Lung (tissue), 12 donors: ENCODE data around the gene FIGNL2. TPM values are rescaled to one million over a fixed set of nuclear protein-coding genes. Genes with fewer than 3 reads are reported as not detected.

Source experiments
- ATAC-seq: fragments of 200-7000 bp; cut with Tn5 transposase; one replicate; pipeline ENCODE4 v1.9.1; 2020; ENCODE audit warnings: moderate number of reproducible peaks; ENCODE audit not compliant: insufficient read depth, low FRiP score
- DNase-seq, 3 donors: peaks; one replicate each; pipeline ENCODE4 v3.0.0-alpha.2; 2013 to 2017
- H3K27ac ChIP-seq, 2 donors: one replicate each; pipeline ENCODE4 v1.5.1; 2013; ENCODE audit warnings: mild to moderate bottlenecking in 2 of 2, moderate library complexity in 2 of 2, control low read depth in 1 of 2, inconsistent platforms in 1 of 2, low read depth in 1 of 2, low read length in 1 of 2
- H3K27me3 ChIP-seq, 3 donors: one replicate each; pipeline ENCODE4 v1.5.1; 2013; ENCODE audit warnings: low read length in 2 of 3; ENCODE audit not compliant: control insufficient read depth in 3 of 3, insufficient read depth in 3 of 3
- H3K36me3 ChIP-seq, 4 donors: one replicate each; pipeline ENCODE4 v1.5.1; 2013; ENCODE audit warnings: low read length in 4 of 4, mild to moderate bottlenecking in 1 of 4, moderate library complexity in 1 of 4; ENCODE audit not compliant: control insufficient read depth in 4 of 4, insufficient read depth in 4 of 4
- H3K4me1 ChIP-seq, 5 donors: one replicate each; pipeline ENCODE4 v1.5.1; 2013; ENCODE audit warnings: low read length in 5 of 5, mild to moderate bottlenecking in 2 of 5, moderate library complexity in 1 of 5; ENCODE audit not compliant: control insufficient read depth in 5 of 5, insufficient read depth in 5 of 5
- H3K4me3 ChIP-seq: one replicate; pipeline ENCODE4 v1.5.1; 2013; ENCODE audit warnings: mild to moderate bottlenecking, control low read depth, moderate library complexity
- H3K9ac ChIP-seq, 2 donors: one replicate each; pipeline ENCODE4 v1.5.1; 2013; ENCODE audit warnings: low read length in 2 of 2, control low read depth in 1 of 2; ENCODE audit not compliant: insufficient read depth in 1 of 2
- H3K9me3 ChIP-seq, 4 donors: one replicate each; pipeline ENCODE4 v1.5.1; 2013; ENCODE audit warnings: low read length in 3 of 4, mild to moderate bottlenecking in 1 of 4, moderate library complexity in 1 of 4; ENCODE audit not compliant: control insufficient read depth in 4 of 4, insufficient read depth in 3 of 4
- CTCF ChIP-seq: IDR thresholded peaks from 2 replicates; pipeline ENCODE4 v1.5.1; 2012; ENCODE audit warnings: mild to moderate bottlenecking; ENCODE audit errors: control extremely low read depth, extremely low read depth
- WGBS, 2 donors: extraction: QIAGEN DNeasy Blood & Tissue Kit; methylation state at CpG; one replicate each; pipeline ENCODE4 v1.1.7; 2013; 5-methylcytosine and 5-hydroxymethylcytosine counted together
- polyA plus RNA-seq, 2 donors: library from polyadenylated mRNA; stranded (reverse); fragments of 200-250 nt; gene quantifications; one replicate each; pipeline ENCODE4 v1.2.1, GENCODE V29; 2013
- total RNA-seq, 2 donors: library from RNA; depleted of rRNA in 1 of 2; stranded (reverse); fragments of >200 nt in 1 of 2; gene quantifications; one replicate each; pipeline ENCODE4 v1.2.1, GENCODE V29; 2014 to 2021
- donor health status: control.
- donor health status: control.
- donor health status: Bipolar disorder and iron deficiency.
- donor health status: healthy.
- donor health status: DM: yes; HTN: yes; CAD: no.

The FIGNL2 gene
- total and polyA plus RNA-seq, 4 donors, result 0.33 to 1.9 (median 0.80) TPM

- 22 to 26% methylated on average over 6 of the region's 6 CpGs for WGBS, 2 donors
- peaks cover 0 to 13% (median 0%) of the 10 kb centered on the region in 5 donors for H3K4me1 ChIP-seq
Measured at GRCh38 chr12:51823875-51824565, 24.5 kb downstream of the FIGNL2 start.

GRCh38 chr12:51822956-51823355, 25.6 kb downstream of the FIGNL2 start:
- ATAC-seq (no peak), DNase-seq (no peak)
- Histone ChIP-seq H3K27ac (no peak overlapping the region), H3K9ac (no peak overlapping the region), H3K9me3 (no peaks in the 10 kb centered on the region), H3K36me3 (peaks cover 0 to 2% (median 0%) of the 10 kb centered on the region in 4 donors), H3K27me3 (no peaks in the 10 kb centered on the region), H3K4me3 (no peak overlapping the region), H3K4me1 (peaks cover 0 to 11% (median 0%) of the 10 kb centered on the region in 5 donors)
- no peak for TF ChIP-seq CTCF
- WGBS, 2 donors, result 92 to 94% methylated on average over 4 of the region's 4 CpGs

More at GRCh38 chr12:51823875-51824565, 24.5 kb downstream of the FIGNL2 start:
- no peaks in the 10 kb centered on the region for H3K9me3 ChIP-seq
- H3K36me3 ChIP-seq, result peaks cover 0 to 2% (median 0%) of the 10 kb centered on the region in 4 donors
- H3K27ac ChIP-seq, result no peak overlapping the region
- ATAC-seq (no peak), DNase-seq (peak in 2 of 3 donors; percentile 75 to 80)
- H3K9ac ChIP-seq, result no peak overlapping the region
- peak; percentile 33 for TF ChIP-seq CTCF
- H3K4me3 ChIP-seq, result no peak overlapping the region
- no peaks in the 10 kb centered on the region for H3K27me3 ChIP-seq

GRCh38 chr12:51822261-51822616, 26.3 kb downstream of the FIGNL2 start:
- peaks cover 0 to 2% (median 0%) of the 10 kb centered on the region in 4 donors for H3K36me3 ChIP-seq
- no peak overlapping the region for H3K4me3 ChIP-seq

More at GRCh38 chr12:51822261-51822616, 26.3 kb downstream of the FIGNL2 start:
- DNase-seq (no peak), ATAC-seq (no peak)
- no peaks in the 10 kb centered on the region for H3K9me3 ChIP-seq
- H3K4me1 ChIP-seq, result peaks cover 0 to 11% (median 0%) of the 10 kb centered on the region in 5 donors
- no peak overlapping the region for H3K9ac ChIP-seq
- WGBS, 2 donors, result 92 to 94% methylated on average over 16 of the region's 16 CpGs
- TF ChIP-seq CTCF, result no peak
- no peak overlapping the region for H3K27ac ChIP-seq
- no peaks in the 10 kb centered on the region for H3K27me3 ChIP-seq
